HK-2 (cell line): ENCODE measurements around the gene SMIM22.
A peak's percentile ranks its signal among the peaks of the same experiment; 100 is the strongest.

Source experiments
- DNase-seq: peaks from one replicate; pipeline ENCODE4 v3.0.0-alpha.2; 2018; ENCODE audit not compliant: unreplicated experiment

SMIM22 gene

DNA sequence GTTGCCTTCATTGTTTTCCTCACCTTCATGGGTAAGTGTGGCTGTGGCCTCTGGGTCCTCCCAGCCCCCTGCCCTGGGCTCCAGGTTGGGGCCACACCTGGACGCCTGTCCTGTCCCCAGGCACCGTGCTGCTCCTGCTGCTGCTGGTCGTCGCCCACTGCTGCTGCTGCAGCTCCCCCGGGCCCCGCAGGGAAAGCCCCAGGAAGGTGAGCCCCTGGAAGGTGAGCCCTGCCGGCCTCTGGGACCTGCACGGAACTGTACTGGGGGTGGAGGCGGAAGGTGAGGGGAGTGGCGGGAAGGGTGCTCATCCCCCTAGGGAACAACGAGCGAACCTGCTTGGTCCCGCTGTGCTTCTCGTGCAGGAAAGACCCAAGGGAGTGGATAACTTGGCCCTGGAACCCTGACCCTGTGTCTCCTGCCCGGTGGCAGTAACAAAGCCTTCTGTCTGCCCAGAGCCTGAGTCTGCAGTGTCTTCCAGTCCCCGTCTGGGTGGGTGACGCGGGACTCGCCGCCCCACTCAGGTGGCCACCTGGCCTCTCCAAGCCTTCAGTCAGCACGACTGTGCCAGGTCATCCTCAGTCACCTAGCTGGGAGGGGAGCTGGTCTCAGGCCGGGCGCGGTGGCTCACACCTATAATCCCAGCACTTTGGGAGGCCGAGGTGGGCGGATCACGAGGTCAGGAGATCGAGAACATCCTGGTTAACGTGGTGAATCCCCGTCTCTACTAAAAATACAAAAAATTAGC is 831 bp downstream of the SMIM22 start:
- DNase-seq, result no peak

- no peak for DNase-seq
Measured at GRCh38 chr16:4796982-4797804, 2.0 kb downstream of the SMIM22 start.

GRCh38 chr16:4797805-4798252 is 2.7 kb downstream of the SMIM22 start:
- DNase-seq, result no peak

GRCh38 chr16:4798456-4798855 is 3.3 kb downstream of the SMIM22 start:
- no peak for DNase-seq

DNA sequence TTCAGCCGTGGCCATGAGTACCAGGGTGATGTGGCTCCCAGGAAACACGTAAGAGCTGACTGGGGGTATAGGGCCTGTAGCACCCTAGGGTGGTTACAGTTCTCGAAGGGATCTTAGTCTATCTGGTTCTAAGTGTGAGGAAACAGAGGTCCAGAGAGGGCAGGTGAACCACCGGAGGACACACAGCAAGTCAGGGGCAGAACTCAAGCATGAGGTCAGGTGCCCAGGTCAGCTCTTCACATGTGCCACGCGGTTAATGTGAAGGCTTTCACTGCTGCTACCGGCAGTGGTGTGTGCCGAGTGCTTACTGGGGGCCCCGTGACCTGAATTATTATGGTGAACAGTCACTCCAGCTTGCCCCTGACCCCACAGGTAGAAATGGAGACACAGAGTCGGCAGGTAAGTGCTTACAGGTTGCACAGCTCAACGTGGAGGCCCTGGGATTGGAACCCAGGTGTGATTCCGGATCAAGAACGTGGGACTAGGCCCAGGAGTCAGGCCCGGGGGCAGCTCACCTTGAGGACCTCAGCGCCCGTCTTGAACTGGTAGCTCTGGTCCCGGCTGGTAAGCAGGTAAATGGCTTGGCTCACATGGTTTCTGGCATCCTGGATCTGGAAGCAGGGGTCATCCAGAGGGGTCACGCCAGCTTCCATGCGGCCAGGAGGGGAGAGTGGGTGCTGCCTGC is 4.1 kb downstream of the SMIM22 start:
- no peak for DNase-seq

DNA sequence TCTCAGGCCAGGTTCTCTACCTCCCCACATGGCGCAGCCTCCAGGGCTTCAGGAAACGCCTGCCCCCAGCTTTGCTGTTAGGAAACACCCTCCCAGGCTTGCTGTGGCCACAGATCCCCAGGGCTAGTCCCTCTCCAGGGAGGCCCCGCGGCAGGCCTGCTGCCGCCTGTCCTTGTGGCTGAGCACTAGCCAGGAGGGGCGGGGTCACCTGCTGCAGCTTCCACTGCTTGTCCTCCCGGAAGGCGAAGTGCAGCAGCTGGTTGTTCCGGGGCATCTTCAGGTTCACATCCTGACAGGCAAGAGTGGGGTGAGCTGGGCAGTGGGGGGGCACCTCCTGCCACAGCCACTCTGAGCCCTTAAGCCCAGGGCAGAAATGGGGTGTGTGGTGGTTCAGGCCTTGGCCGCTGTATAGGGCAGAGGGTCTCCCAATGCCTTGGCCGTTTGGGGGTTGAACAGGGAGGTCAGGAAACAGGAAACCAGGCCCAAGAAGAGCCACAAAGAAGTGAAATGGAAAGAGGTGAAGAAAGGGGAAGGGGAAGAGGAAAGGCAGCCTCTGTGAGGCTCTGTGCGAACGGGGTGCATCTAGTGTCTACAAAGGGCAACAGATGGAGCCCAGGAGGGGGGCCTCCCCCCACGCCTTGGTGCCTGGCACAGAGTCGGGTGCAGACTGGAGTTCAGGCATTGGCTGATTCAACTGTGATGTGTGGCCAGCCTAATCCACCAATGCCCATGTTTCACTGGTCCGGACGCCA is 5.3 kb downstream of the SMIM22 start:
- DNase-seq, result no peak

DNA sequence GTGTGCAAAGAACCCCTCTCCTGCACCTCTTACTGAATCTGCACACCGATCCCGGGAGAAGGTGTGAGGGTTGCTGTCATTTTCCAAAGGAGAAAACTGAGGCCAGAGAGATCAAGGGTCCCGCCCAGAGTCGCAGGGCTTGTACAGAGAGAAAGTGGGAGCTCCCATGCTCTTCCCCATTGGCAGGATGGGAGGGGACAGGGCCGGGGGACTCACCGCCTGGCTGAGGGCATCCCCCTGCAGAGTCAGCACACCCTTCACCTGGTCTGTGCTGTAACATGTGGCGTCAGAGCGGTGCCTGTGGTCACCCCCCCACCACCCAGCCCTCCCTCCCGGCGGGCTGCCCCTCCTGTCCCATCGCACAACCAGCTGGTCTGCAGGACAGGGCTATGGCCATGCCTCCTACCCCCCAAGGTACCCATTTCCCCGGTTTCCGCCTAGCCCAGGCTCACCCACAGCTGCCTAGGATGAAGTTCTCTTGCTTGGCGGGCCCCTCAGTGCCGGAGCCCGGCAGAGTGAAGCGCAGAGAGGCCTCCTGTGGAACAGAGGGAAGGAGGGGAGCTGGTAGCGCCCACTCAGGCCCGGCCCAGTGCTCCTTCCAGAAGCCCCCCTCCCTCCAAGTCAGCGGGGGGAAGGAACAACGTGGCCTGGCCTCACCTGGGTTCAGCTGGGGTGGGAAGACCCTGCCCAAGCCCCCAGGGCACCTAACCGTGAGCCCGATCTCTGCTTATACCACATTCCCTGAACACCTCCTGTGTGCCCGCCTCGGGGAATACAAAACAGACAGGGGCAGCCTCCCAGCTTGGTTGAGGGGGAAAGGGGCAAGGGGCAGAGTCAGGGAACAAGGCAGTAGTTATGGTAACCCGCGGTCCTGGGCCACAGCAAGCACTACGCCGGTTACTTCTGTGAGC is 6.1 kb downstream of the SMIM22 start:
- no peak for DNase-seq

- DNase-seq, result peak; percentile 79
Measured at GRCh38 chr16:4801962-4802658, 6.9 kb downstream of the SMIM22 start, which contains the start of gene ROGDI. Gene ROGDI, minus strand, starts transcription at chr16:4802633. Its CDS starts 62 bp downstream, at chr16:4802571.

DNA sequence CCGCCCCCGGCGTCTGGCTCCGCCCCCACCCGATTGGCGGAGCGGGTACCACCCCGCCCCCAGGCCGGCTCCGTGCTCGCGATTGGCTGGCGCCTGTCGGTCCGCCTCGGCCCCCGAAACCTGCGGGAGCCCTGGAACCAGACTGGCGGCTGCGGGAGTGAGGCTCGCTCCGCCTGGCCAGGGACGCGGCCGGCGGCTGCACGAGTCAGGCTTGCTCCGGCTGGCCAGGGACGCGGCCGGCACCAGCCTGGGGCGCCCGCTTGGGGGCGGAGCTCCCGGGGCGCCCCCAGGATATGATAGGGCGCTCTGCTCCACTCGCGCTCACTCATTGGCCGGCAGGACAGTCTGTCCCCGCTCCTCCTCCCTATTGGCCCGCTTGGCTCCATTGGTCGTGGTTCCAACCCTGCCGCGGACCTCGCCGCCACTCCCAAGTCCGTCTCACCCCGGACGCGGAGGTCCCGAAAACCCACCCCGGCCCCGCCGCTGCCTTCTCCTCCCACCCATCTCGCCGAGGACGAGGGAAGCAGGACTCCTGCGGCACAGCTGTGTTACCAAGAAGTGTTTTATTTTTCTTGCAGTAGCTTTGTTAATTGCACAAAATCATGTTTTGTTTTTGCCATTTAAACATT is 7.6 kb downstream of the SMIM22 start:
- peak; percentile 85 for DNase-seq

DNA sequence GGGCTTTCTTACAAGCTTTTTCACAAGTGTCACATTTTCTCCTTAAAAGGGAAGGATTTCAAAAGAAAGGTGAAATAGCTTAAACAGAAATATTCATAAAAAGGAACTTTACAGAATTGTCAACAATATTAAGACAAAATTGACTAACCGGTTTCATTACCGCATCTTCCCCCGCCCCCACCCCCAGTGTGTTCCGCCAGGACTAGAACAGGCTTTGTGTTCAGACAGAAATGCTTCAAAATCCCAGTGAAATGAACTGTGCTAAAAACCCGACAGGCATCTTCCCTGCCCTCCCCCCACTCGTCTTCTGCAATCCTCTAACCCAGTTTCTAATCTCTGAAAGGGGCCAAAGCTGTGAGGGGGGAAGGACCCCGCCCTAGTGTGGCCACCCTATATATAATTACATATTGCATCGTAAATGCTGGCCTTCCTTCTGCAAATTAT is 8.3 kb downstream of the SMIM22 start:
- DNase-seq, result no peak

GRCh38 chr16:4803898-4804762 is 9.0 kb downstream of the SMIM22 start:
- DNase-seq, result no peak

DNA sequence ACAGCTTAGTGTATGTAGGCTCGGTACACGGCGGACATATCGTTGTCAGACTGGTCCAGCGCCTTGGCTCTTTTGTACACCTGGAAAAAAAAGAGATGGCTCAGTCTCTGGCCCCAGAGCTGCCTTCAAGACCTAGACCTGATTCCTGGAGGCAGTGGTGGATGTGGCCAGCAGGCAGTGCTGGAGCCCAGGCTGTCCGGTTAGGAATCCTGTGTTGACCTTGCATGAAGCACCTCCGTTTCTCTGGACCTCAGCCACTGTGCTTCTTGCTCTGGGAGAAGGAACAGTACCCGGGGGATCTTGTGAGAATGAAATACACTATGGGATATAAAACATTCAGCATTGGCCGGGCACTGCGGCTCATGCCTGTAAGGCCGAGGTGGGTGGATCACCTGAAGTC is 10.1 kb downstream of the SMIM22 start:
- DNase-seq, result no peak

- DNase-seq, result no peak
Measured at GRCh38 chr16:4806280-4806679, 11.1 kb downstream of the SMIM22 start.

GRCh38 chr16:4811242-4811641 is 16.1 kb downstream of the SMIM22 start:
- no peak for DNase-seq

- no peak for DNase-seq
Measured at GRCh38 chr16:4811773-4812172, 16.6 kb downstream of the SMIM22 start.

DNA sequence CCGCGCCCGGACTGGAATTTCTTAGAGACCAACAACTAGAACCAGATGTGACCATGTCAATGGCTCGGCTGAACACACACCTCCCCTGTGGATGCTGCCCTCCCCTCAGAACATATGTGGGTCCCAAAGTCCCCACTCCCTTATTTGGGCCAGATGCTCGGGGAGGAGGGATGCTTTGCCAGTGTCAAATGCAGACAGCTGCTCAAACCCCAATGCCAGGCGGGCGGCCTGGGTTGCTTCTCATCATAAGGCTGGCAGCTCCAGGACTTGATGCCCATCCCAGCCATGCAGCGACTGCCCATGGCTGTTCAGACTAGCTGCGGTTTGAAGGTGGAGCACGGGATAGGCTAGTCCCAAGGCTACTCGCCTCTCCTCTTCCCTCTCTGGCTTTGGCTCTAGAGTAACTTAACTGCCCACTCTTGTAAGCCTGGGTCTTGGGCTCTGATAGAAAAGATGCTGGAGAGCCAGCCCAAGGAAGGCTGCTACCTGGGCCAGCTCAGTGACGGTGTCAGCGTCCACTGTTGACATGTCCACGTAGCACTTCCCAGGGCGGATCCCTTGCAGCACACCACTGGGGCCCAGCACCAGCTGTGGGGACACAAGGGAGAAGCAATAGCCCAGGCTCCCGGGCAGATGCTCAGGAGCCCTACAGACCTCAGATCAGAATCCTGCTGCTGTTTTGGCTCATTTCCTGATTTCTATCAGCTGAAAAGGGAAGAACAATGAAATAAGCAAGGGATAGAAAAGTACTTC is 18.3 kb downstream of the SMIM22 start:
- no peak for DNase-seq

DNA sequence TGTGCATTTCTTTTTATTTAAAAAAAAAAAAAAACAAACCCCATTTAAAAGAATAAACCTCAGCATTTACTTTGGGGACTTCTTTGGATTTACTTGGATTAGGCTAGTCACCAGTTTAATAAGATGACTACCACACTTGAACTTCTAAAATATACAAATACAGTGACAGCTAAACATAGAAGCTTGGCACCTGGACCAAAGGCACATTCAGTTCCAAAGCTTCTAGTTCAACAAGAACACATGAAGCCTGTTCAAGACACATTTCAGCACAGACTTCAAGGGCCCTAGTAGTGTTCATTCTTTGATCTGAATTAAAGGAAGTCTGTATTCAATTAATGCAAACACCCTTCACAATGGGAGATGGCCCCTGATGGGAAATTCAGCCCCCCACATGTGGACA is 18.9 kb downstream of the SMIM22 start:
- no peak for DNase-seq
